ENCODE data around the gene SPATA25.

The SPATA25 gene

GRCh38 chr20:45908084-45908483 is 20.7 kb upstream of the SPATA25 start:
- Histone ChIP-seq H3K4me2 (no peak overlapping the region), H3K4me1 (ENCODE audit: low read depth, poor library complexity, severe bottlenecking) (peaks cover 15% of the 10 kb centered on the region), H3K4me3 (IDR thresholded peaks at IDR 0.05; ENCODE audit: insufficient read depth, low read depth, low read length) (no peak overlapping the region)

GRCh38 chr20:45907219-45907948 is 20.0 kb upstream of the SPATA25 start:
- Histone ChIP-seq H3K4me3 (IDR thresholded peaks at IDR 0.05; ENCODE audit: insufficient read depth, low read depth, low read length) (no peak overlapping the region), H3K4me2 (no peak overlapping the region), H3K27ac (no peak overlapping the region), H2AFZ (ENCODE audit: low read depth) (no peak overlapping the region), H3K27me3 (ENCODE audit: insufficient read depth, low read depth) (no peaks in the 10 kb centered on the region), H3K9ac (no peak overlapping the region), H4K20me1 (ENCODE audit: insufficient read depth) (no peaks in the 10 kb centered on the region), H3K36me3 (ENCODE audit: insufficient read depth) (no peaks in the 10 kb centered on the region), H3K4me1 (ENCODE audit: low read depth, poor library complexity, severe bottlenecking) (peaks cover 12% of the 10 kb centered on the region), H3K79me2 (ENCODE audit: insufficient read depth, low read depth) (no peaks in the 10 kb centered on the region)
- TF ChIP-seq CTCF (conservative IDR thresholded peaks at IDR 0.05; ENCODE audit: low read depth, low read length) = no peak

More at GRCh38 chr20:45908084-45908483, 20.7 kb upstream of the SPATA25 start:
- Histone ChIP-seq H3K27ac (no peak overlapping the region), H3K79me2 (ENCODE audit: insufficient read depth, low read depth) (no peaks in the 10 kb centered on the region), H3K27me3 (ENCODE audit: insufficient read depth, low read depth) (no peaks in the 10 kb centered on the region), H3K9ac (no peak overlapping the region), H4K20me1 (ENCODE audit: insufficient read depth) (no peaks in the 10 kb centered on the region), H3K36me3 (ENCODE audit: insufficient read depth) (no peaks in the 10 kb centered on the region), H2AFZ (ENCODE audit: low read depth) (no peak overlapping the region)
- TF ChIP-seq CTCF (conservative IDR thresholded peaks at IDR 0.05; ENCODE audit: low read depth, low read length) = no peak

- Histone ChIP-seq H3K4me3 (IDR thresholded peaks at IDR 0.05; ENCODE audit: insufficient read depth, low read depth, low read length) (no peak overlapping the region), H3K79me2 (ENCODE audit: insufficient read depth, low read depth) (no peaks in the 10 kb centered on the region), H3K27ac (no peak overlapping the region), H3K27me3 (ENCODE audit: insufficient read depth, low read depth) (no peaks in the 10 kb centered on the region), H4K20me1 (ENCODE audit: insufficient read depth) (no peaks in the 10 kb centered on the region), H2AFZ (ENCODE audit: low read depth) (no peak overlapping the region), H3K4me2 (no peak overlapping the region), H3K4me1 (ENCODE audit: low read depth, poor library complexity, severe bottlenecking) (peaks cover 9% of the 10 kb centered on the region), H3K36me3 (ENCODE audit: insufficient read depth) (no peaks in the 10 kb centered on the region), H3K9ac (no peak overlapping the region)
- no peak for TF ChIP-seq CTCF (conservative IDR thresholded peaks at IDR 0.05; ENCODE audit: low read depth, low read length)
Observed at GRCh38 chr20:45905505-45906079, 18.2 kb upstream of the SPATA25 start.

GRCh38 chr20:45904583-45905504 is 17.4 kb upstream of the SPATA25 start:
- no peaks in the 10 kb centered on the region for H3K36me3 ChIP-seq (ENCODE audit: insufficient read depth)
- H4K20me1 ChIP-seq (ENCODE audit: insufficient read depth) = no peaks in the 10 kb centered on the region
- H3K79me2 ChIP-seq (ENCODE audit: insufficient read depth, low read depth) = no peaks in the 10 kb centered on the region
- H3K27ac ChIP-seq = no peak overlapping the region
- no peak for TF ChIP-seq CTCF (conservative IDR thresholded peaks at IDR 0.05; ENCODE audit: low read depth, low read length)
- no peak overlapping the region for H2AFZ ChIP-seq (ENCODE audit: low read depth)
- H3K4me3 ChIP-seq (IDR thresholded peaks at IDR 0.05; ENCODE audit: insufficient read depth, low read depth, low read length) = no peak overlapping the region
- H3K9ac ChIP-seq = no peak overlapping the region
- H3K4me2 ChIP-seq = no peak overlapping the region
- no peaks in the 10 kb centered on the region for H3K27me3 ChIP-seq (ENCODE audit: insufficient read depth, low read depth)
- peaks cover 2% of the 10 kb centered on the region for H3K4me1 ChIP-seq (ENCODE audit: low read depth, poor library complexity, severe bottlenecking)

All from KMS-11 (cell line).